ENCODE measurements around the gene SLC24A3.

Gene SLC24A3

GRCh38 chr20:19473922-19474286 is 261.5 kb downstream of the SLC24A3 start:
- DNase-seq (ENCODE audit: low read depth): no peak
- TF ChIP-seq CTCF (IDR thresholded peaks at IDR 0.05; ENCODE audit: insufficient read depth, low read depth, low read length, missing control alignments): no peak

DNA sequence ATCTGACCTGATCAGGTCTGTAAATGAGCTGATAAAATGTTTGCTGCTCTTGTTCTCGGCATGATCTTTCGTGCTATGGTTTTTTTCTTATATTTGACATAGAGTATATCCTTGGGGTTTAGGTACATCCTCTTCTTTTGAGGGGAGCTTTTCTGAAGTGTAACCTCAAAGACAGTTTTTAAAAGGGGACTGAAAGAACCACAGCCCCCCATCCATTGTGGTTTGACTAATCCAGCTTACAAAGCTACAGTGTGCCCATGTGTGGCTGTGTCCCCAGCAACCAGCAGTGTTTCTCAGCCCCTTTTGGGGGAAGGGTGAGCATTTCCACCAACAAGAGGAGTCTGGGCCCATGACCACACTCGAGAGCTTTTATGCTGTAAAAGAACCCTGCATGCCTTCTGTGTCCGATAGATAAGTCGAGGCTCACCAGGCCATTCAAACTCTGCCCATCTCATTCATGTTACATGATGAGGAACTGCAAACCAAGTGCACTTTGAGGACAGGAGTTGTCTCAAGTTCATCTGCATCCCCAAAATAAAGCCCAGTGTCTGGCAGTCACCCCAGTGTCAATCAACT is 266.0 kb downstream of the SLC24A3 start:
- H3K4me3 ChIP-seq (ENCODE audit: low read length): no peak overlapping the region
- TF ChIP-seq CTCF (IDR thresholded peaks at IDR 0.05; ENCODE audit: insufficient read depth, low read depth, low read length, missing control alignments): no peak
- no peak for DNase-seq (ENCODE audit: low read depth)

More at GRCh38 chr20:19473922-19474286, 261.5 kb downstream of the SLC24A3 start:
- no peak overlapping the region for H3K4me3 ChIP-seq (ENCODE audit: low read length)

GRCh38 chr20:19482726-19483125 is 270.3 kb downstream of the SLC24A3 start:
- H3K4me3 ChIP-seq (ENCODE audit: low read length): no peak overlapping the region
- no peak for DNase-seq (ENCODE audit: low read depth)
- TF ChIP-seq CTCF (IDR thresholded peaks at IDR 0.05; ENCODE audit: insufficient read depth, low read depth, low read length, missing control alignments): no peak

DNA sequence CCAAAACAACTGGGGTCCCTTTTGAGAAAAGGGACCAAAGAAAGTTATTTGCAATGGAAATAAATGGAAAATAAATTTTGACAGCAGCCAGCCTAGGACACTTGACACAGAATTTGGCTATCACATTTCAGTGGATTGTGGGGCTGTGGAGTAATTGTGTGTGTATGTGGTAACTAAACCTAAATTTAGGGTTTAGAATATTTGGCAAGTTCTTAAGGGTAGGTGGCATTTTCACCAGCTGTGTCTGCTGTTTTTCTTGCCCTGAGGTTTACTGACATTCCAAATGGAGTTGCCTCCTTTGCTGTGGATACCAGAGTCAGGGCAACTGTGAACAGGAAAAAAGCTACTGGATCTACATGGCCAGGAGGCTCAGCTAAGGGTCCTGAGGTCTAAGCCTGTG is 270.9 kb downstream of the SLC24A3 start:
- no peak for TF ChIP-seq CTCF (IDR thresholded peaks at IDR 0.05; ENCODE audit: insufficient read depth, low read depth, low read length, missing control alignments)
- DNase-seq (ENCODE audit: low read depth): no peak
- H3K4me3 ChIP-seq (ENCODE audit: low read length): no peak overlapping the region

GRCh38 chr20:19486446-19486845 is 274.0 kb downstream of the SLC24A3 start:
- DNase-seq (ENCODE audit: low read depth): no peak
- TF ChIP-seq CTCF (IDR thresholded peaks at IDR 0.05; ENCODE audit: insufficient read depth, low read depth, low read length, missing control alignments): no peak
- no peak overlapping the region for H3K4me3 ChIP-seq (ENCODE audit: low read length)

DNA sequence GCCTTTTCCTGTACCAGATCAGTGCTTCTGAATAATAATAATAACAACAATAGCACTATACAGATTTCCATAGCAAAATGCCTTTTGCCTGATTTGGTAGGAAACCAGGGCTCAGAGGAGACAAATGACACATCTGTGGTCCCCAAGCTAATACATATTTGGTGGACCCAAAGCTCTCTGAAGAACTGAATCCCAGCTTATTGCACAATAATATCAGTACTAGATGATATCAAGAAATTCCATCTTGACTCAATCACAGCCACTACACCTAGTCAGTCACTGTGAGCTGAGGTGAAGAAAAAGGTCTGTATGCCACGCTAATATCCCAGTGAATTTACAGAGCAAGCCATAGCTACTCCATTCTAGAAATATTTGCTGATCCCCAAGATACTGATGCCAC is 275.0 kb downstream of the SLC24A3 start:
- DNase-seq (ENCODE audit: low read depth): no peak
- no peak overlapping the region for H3K4me3 ChIP-seq (ENCODE audit: low read length)
- no peak for TF ChIP-seq CTCF (IDR thresholded peaks at IDR 0.05; ENCODE audit: insufficient read depth, low read depth, low read length, missing control alignments)

DNA sequence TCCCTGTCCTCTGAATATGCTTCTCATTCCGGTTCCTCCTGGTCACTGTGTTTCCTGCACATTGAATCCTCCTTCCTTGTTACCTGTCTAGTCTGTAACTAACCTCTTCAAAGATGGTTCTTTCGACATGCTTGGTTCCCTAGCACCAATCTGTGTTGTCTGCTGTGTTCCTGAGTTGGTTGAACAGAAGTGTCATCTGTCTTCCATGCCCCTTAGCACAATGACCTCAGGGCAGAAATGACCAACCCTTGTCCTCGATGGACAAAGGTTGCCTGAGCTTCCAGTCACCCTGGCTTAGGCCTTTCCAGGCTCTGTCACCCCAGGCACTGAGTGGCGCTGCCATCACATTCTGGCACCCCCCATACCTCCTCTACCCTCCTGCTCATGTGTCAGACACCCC is 278.8 kb downstream of the SLC24A3 start:
- TF ChIP-seq CTCF (IDR thresholded peaks at IDR 0.05; ENCODE audit: insufficient read depth, low read depth, low read length, missing control alignments): no peak
- no peak overlapping the region for H3K4me3 ChIP-seq (ENCODE audit: low read length)
- no peak for DNase-seq (ENCODE audit: low read depth)
